HepG2 (cell line): ENCODE results near the gene LAMP2. TPM values are rescaled to one million over a fixed set of nuclear protein-coding genes. Genes with fewer than 3 reads are reported as not detected.

Experiments
- ATAC-seq: fragments of 200-7000 bp; cut with Tn5 transposase; 3 replicates; pipeline ENCODE4 v1.9.1; 2020; ENCODE audit warnings: mild to moderate bottlenecking, moderate library complexity
- BruUV-seq: library from RNA; stranded (reverse); fragments of 400-500 nt; replicated peaks from 2 replicates; lab custom pipeline; 2021; lab: Mats Ljungman, UMichigan
- CTCF ChIA-PET: fragments of 300-600 bp; formaldehyde crosslinking; extraction: SDS; loops from one replicate; lab custom pipeline; 2021; ENCODE audit warnings: low total read pairs, inconsistent platforms, low intra/inter-chr PET ratio; lab: Yijun Ruan, JAX
- POLR2A ChIA-PET: fragments of 350-600 bp; sonication (Branson Sonifier 250); formaldehyde crosslinking; loops from one replicate; lab custom pipeline; 2020; ENCODE audit warnings: antibody characterized with exemption, inconsistent platforms; lab: Yijun Ruan, JAX
- DNase-seq: peaks from one replicate; pipeline ENCODE4 v3.0.0-alpha.2; 2015; ENCODE audit warnings: low spot score
- FAIRE-seq: peaks from 3 replicates; lab custom pipeline; 2011; peaks lifted over from hg19 to GRCh38; lab: Jason Lieb, UNC
- H2AFZ ChIP-seq: one replicate; pipeline ENCODE4 v1.6.1; 2011; ENCODE audit warnings: low read length, inconsistent platforms
- H3K27ac ChIP-seq: fragments of 300-600 bp; 3 replicates; pipeline ENCODE4 v1.8.0; 2011; ENCODE audit warnings: mixed run types, mild to moderate bottlenecking, mixed read lengths, low read length, inconsistent platforms; ENCODE audit not compliant: insufficient read depth; ENCODE audit errors: extremely low read length
- H3K27me3 ChIP-seq, 2 experiments: fragments of 200-600 bp in 1 of 2; 2 replicates in 1 of 2; 3 replicates in 1 of 2; pipeline versions ENCODE4 v1.6.0 to v1.8.0; 2011; ENCODE audit warnings: low read length in 2 of 2, mild to moderate bottlenecking in 2 of 2, moderate library complexity in 2 of 2, inconsistent platforms in 1 of 2; ENCODE audit not compliant: insufficient read depth in 2 of 2, control insufficient read depth in 1 of 2
- H3K36me3 ChIP-seq, 2 experiments: fragments of 200-600 bp in 1 of 2; replicated peaks in 1 of 2; 2 replicates in 1 of 2; 3 replicates in 1 of 2; pipeline versions ENCODE4 v1.5.1 to v1.8.0; 2011; ENCODE audit warnings: low read length in 2 of 2, inconsistent platforms in 1 of 2; ENCODE audit not compliant: insufficient read depth in 2 of 2, control insufficient read depth in 1 of 2
- H3K4me1 ChIP-seq: 2 replicates; pipeline ENCODE4 v1.5.1; 2012; ENCODE audit warnings: low read length, inconsistent platforms; ENCODE audit not compliant: insufficient read depth
- H3K4me2 ChIP-seq: 2 replicates; pipeline ENCODE4 v1.6.0; 2011; ENCODE audit warnings: low read depth, low read length, inconsistent platforms
- H3K4me3 ChIP-seq, 3 experiments: fragments of 200-600 bp in 1 of 3; sonication (generic), shearing (Covaris generic) in 1 of 3; replicated peaks in 1 of 3; 2 replicates each; pipeline ENCODE4 v1.5.1; 2011 to 2016; ENCODE audit warnings: low read length in 3 of 3, inconsistent platforms in 2 of 3, low read depth in 2 of 3, mild to moderate bottlenecking in 2 of 3, control low read depth in 1 of 3, mixed read lengths in 1 of 3; ENCODE audit not compliant: insufficient read depth in 1 of 3
- H3K79me2 ChIP-seq: one replicate; pipeline ENCODE4 v1.6.1; 2011; ENCODE audit warnings: low read length, inconsistent platforms; ENCODE audit not compliant: insufficient read depth
- H3K9ac ChIP-seq: 2 replicates; pipeline ENCODE4 v1.6.0; 2011; ENCODE audit warnings: mild to moderate bottlenecking, low read depth, low read length, inconsistent platforms; ENCODE audit not compliant: insufficient read depth
- H3K9me3 ChIP-seq: 2 replicates; pipeline ENCODE4 v1.5.1; 2012; ENCODE audit warnings: mild to moderate bottlenecking, low read length
- H4K20me1 ChIP-seq: 2 replicates; pipeline ENCODE4 v1.6.0; 2011; ENCODE audit warnings: inconsistent platforms, mild to moderate bottlenecking, low read length, moderate library complexity; ENCODE audit not compliant: insufficient read depth
- ATAD3A ChIP-seq: sonication (generic); formaldehyde crosslinking; IDR thresholded peaks from 2 replicates; pipeline ENCODE4 v1.4.0; 2020; ENCODE audit warnings: missing genetic modification reagents
- IRX3 ChIP-seq: sonication (generic); formaldehyde crosslinking; IDR thresholded peaks from 2 replicates; pipeline ENCODE4 v1.8.1; 2023; ENCODE audit warnings: mild to moderate bottlenecking, low read depth, missing genetic modification reagents, borderline replicate concordance
- MAFK ChIP-seq, 2 experiments: IDR thresholded peaks in 1 of 2; conservative IDR thresholded peaks in 1 of 2; 2 replicates each; pipeline ENCODE4 v1.6.1; 2011; ENCODE audit warnings: improper control_type of control experiment in 2 of 2, low read length in 2 of 2
- MEIS1 ChIP-seq: sonication (generic); formaldehyde crosslinking; IDR thresholded peaks from 2 replicates; pipeline ENCODE4 v1.9.0; 2021; ENCODE audit warnings: mild to moderate bottlenecking, missing genetic modification reagents, moderate library complexity, borderline replicate concordance
- MIXL1 ChIP-seq: IDR thresholded peaks from 2 replicates; pipeline ENCODE4 v1.6.1; 2016
- MTA3 ChIP-seq: sonication (generic); formaldehyde crosslinking; IDR thresholded peaks from 2 replicates; pipeline ENCODE4 v1.4.0; 2020; ENCODE audit warnings: missing genetic modification reagents
- NPAS2 ChIP-seq: sonication (generic); formaldehyde crosslinking; IDR thresholded peaks from 2 replicates; pipeline ENCODE4 v1.8.0; 2022; ENCODE audit warnings: mild to moderate bottlenecking, missing genetic modification reagents, borderline replicate concordance
- PRMT3 ChIP-seq: sonication (generic); formaldehyde crosslinking; IDR thresholded peaks from 2 replicates; pipeline ENCODE4 v1.8.1; 2022; ENCODE audit warnings: low read depth, mild to moderate bottlenecking, moderate library complexity, missing genetic modification reagents, borderline replicate concordance
- RXRA ChIP-seq: sonication (generic); formaldehyde crosslinking; IDR thresholded peaks from 2 replicates; pipeline ENCODE4 v1.5.1; 2020; ENCODE audit warnings: missing genetic modification reagents
- TMF1 ChIP-seq: sonication (generic); formaldehyde crosslinking; IDR thresholded peaks from 2 replicates; pipeline ENCODE4 v1.8.1; 2022; ENCODE audit warnings: low read depth, missing genetic modification reagents
- U2AF2 ChIP-seq: fragments of 200-400 bp; formaldehyde crosslinking; IDR thresholded peaks from 2 replicates; pipeline ENCODE4 v1.6.1; 2017; ENCODE audit warnings: low read depth, mild to moderate bottlenecking, low read length
- XBP1 ChIP-seq: sonication (generic); formaldehyde crosslinking; IDR thresholded peaks from 2 replicates; pipeline ENCODE4 v1.5.0; 2020; ENCODE audit warnings: missing genetic modification reagents
- ZFYVE20 ChIP-seq: sonication (generic); formaldehyde crosslinking; IDR thresholded peaks from 2 replicates; pipeline ENCODE4 v1.8.0; 2023; ENCODE audit warnings: low read depth, mild to moderate bottlenecking, moderate library complexity, missing genetic modification reagents, borderline replicate concordance
- ZNF121 ChIP-seq: sonication (generic); formaldehyde crosslinking; IDR thresholded peaks from 2 replicates; pipeline ENCODE4 v1.5.0; 2020; ENCODE audit warnings: mild to moderate bottlenecking, missing genetic modification reagents
- ZNF292 ChIP-seq: sonication (generic); formaldehyde crosslinking; IDR thresholded peaks from 2 replicates; pipeline ENCODE4 v1.8.1; 2022; ENCODE audit warnings: mild to moderate bottlenecking, low read depth, missing genetic modification reagents, borderline replicate concordance
- ZNF331 ChIP-seq: sonication (generic); formaldehyde crosslinking; IDR thresholded peaks from 2 replicates; pipeline ENCODE4 v1.4.0; 2020; ENCODE audit warnings: missing genetic modification reagents
- ZSCAN31 ChIP-seq: sonication (generic); formaldehyde crosslinking; IDR thresholded peaks from 2 replicates; pipeline ENCODE4 v1.5.0; 2020; ENCODE audit warnings: low read depth, mild to moderate bottlenecking, missing genetic modification reagents
- WGBS: methylation state at CpG from one replicate; pipeline ENCODE4 v1.1.6; 2017; ENCODE audit warnings: low lambda C conversion rate; 5-methylcytosine and 5-hydroxymethylcytosine counted together
- in situ Hi-C: cut with HindIII; loops from 2 replicates; pipeline ENCODE4 v1.10.0; 2017; ENCODE audit warnings: low pct_unique_long_range_greater_than_20kb; ENCODE audit not compliant: extremely low pct_ligation_motif_present
- intact Hi-C: fragments of 100-400 bp; cut with micrococcal nuclease; formaldehyde crosslinking; loops from one replicate; pipeline ENCODE4 v1.10.0; 2022; ENCODE audit not compliant: unreplicated experiment
- polyA plus RNA-seq, 8 experiments: library from polyadenylated mRNA; depleted of rRNA in 3 of 8; stranded (reverse) in 7 of 8; unstranded in 1 of 8; fragments of >200 nt; fragmentation: Illumina TruSeq in 4 of 8; extraction: Trizol in 4 of 8; gene quantifications; 2 replicates each; pipeline versions ENCODE4 v1.2.1 to v1.2.3, GENCODE V29; 2011 to 2016; ENCODE audit warnings: low read depth in 4 of 8, missing spikeins in 1 of 8, mixed read lengths in 1 of 8; ENCODE audit not compliant: insufficient read depth in 1 of 8
- total RNA-seq, 5 experiments: library from RNA; depleted of rRNA; stranded (reverse); fragments of >200 nt; fragmentation: Illumina TruSeq; extraction: Trizol; gene quantifications; 2 replicates each; pipeline ENCODE4 v1.2.3, GENCODE V29; 2016; ENCODE audit warnings: low read depth in 1 of 5
- TF ChIP-seq, protein P1 (sequence below): sonication (generic); formaldehyde crosslinking; conservative IDR thresholded peaks from 2 replicates; pipeline ENCODE4 v1.8.0; 2022; ENCODE audit warnings: low read depth, missing genetic modification reagents
- TF ChIP-seq, protein P2 (sequence below): sonication (generic); formaldehyde crosslinking; IDR thresholded peaks from 2 replicates; pipeline ENCODE4 v1.8.1; 2023; ENCODE audit warnings: mild to moderate bottlenecking, inconsistent platforms, moderate library complexity, missing genetic modification reagents, borderline replicate concordance
- TF ChIP-seq, protein P3 (sequence below): sonication (generic); formaldehyde crosslinking; IDR thresholded peaks from 2 replicates; pipeline ENCODE4 v1.8.1; 2023; ENCODE audit warnings: mild to moderate bottlenecking, moderate library complexity, missing genetic modification reagents

LAMP2 gene
- total and polyA plus RNA-seq, 2 of the 13 experiments (the other 11 are each of a cell fraction or from before 2014, with no cell fraction given) = 127 to 170 TPM

DNA sequence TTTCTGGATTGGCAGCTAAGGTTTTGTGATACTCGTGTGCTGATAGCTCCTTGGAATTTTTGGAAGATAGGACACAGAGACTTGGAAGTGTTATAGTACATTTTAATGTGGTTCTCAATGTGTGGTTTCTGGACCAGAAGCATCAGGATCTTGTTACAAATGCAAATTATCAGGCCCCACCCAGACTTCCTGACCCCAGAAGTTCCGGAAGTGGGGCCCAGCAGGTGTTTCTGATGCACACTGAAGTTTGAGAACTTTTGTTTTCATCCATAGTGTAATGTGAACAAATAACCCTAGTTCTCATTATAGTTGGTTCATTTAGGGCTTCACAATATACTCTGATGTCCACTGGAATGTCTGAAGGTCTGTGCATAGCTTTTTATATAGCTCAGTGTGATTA is 49.6 kb downstream of the LAMP2 start (continued):
- TF ChIP-seq, protein P1, sequence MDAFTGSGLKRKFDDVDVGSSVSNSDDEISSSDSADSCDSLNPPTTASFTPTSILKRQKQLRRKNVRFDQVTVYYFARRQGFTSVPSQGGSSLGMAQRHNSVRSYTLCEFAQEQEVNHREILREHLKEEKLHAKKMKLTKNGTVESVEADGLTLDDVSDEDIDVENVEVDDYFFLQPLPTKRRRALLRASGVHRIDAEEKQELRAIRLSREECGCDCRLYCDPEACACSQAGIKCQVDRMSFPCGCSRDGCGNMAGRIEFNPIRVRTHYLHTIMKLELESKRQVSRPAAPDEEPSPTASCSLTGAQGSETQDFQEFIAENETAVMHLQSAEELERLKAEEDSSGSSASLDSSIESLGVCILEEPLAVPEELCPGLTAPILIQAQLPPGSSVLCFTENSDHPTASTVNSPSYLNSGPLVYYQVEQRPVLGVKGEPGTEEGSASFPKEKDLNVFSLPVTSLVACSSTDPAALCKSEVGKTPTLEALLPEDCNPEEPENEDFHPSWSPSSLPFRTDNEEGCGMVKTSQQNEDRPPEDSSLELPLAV (CRISPR knock-in tag) = no peak
- TF ChIP-seq MTA3 (no peak), U2AF2 (no peak), TMF1 (no peak), ZSCAN31 (CRISPR knock-in tag) (no peak), ZNF292 (CRISPR knock-in tag) (no peak), ZNF331 (CRISPR knock-in tag) (no peak)
- TF ChIP-seq, protein P2, sequence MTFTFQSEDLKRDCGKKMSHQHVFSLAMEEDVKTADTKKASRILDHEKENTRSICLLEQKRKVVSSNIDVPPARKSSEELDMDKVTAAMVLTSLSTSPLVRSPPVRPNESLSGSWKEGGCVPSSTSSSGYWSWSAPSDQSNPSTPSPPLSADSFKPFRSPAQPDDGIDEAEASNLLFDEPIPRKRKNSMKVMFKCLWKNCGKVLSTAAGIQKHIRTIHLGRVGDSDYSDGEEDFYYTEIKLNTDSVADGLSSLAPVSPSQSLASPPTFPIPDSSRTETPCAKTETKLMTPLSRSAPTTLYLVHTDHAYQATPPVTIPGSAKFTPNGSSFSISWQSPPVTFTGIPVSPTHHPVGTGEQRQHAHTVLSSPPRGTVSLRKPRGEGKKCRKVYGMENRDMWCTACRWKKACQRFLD (CRISPR knock-in tag) = no peak

DNA sequence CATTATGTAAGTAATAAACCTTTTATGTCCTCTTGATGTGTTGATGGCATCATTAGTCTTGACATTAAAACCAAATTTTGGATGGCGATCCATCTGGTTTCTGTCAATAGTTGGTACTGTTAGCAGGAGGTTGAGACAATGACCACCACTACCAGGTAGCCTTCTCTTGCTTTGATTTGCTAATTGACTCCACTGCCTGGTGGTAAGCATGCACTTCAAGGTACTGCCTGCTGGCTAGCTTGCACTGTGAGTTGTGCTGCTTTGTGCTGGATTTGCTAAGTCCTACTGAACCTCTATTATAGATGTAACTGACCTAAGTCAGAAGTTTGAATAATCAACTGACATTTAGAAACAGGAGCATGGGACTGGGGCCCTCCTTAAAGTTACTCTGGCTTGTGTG is 60.9 kb downstream of the LAMP2 start:
- H3K36me3 ChIP-seq = no peaks in the 10 kb centered on the region
- ChIA-PET CTCF (no interaction called here), POLR2A (no interaction called here)
- no peak overlapping the region for H3K27ac ChIP-seq
- FAIRE-seq = no peak
- no peaks in the 10 kb centered on the region for H3K9me3 ChIP-seq
- H3K79me2 ChIP-seq = no peaks in the 10 kb centered on the region
- H3K27me3 ChIP-seq = no peaks in the 10 kb centered on the region
- intact Hi-C loops (no loop called here), in situ Hi-C loops (no loop called here)
- no peak overlapping the region for H3K4me3 ChIP-seq
- DNase-seq = no peak
- H3K9ac ChIP-seq = no peak overlapping the region
- WGBS = 78% methylated on average over 1 of the region's 1 CpG
- H3K4me1 ChIP-seq = no peaks in the 10 kb centered on the region
- H4K20me1 ChIP-seq = no peaks in the 10 kb centered on the region
- no peak overlapping the region for H2AFZ ChIP-seq
- no peak for ATAC-seq
- BruUV-seq = no TSS peak
- no peak overlapping the region for H3K4me2 ChIP-seq
- no peak for TF ChIP-seq PRMT3 (CRISPR knock-in tag)
- TF ChIP-seq, protein P1 (CRISPR knock-in tag) = no peak
- no peak for TF ChIP-seq IRX3 (CRISPR knock-in tag)
- no peak for TF ChIP-seq NPAS2
- TF ChIP-seq XBP1 (CRISPR knock-in tag) = no peak
- TF ChIP-seq MAFK (conservative IDR thresholded peaks at IDR 0.05 in 1 of 2, IDR thresholded peaks at IDR 0.05 in 1 of 2; ENCODE audit: low read length in 2 of 2) = no peak
- no peak for TF ChIP-seq MEIS1 (CRISPR knock-in tag)
- TF ChIP-seq, protein P3, sequence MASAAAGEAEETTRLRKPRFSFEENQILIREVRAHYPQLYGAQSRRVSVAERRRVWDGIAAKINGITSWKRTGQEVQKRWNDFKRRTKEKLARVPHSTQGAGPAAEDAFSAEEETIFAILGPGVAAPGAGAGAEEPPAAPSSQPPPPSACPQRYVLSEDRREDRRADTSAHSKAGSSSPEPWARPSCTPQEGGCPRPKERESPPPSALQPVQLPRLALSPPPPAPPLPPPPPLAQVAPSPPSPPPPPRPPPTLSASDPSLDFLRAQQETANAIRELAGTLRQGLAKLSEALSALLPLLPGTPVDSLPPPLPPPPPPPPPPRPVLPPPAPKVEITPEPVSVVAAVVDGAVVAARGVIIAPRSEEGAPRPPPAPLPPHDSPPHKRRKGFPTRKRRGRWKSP (CRISPR knock-in tag) = no peak
- no peak for TF ChIP-seq RXRA (CRISPR knock-in tag)
- TF ChIP-seq ZFYVE20 (CRISPR knock-in tag) = no peak
- TF ChIP-seq ATAD3A (CRISPR knock-in tag) = no peak
- no peak for TF ChIP-seq ZNF121
- no peak for TF ChIP-seq MIXL1
